Chondrocyte (in vitro differentiated cells): Measurements from ENCODE around the gene ZBTB7A. TPM values are rescaled to one million over a fixed set of nuclear protein-coding genes. Genes with fewer than 3 reads are reported as not detected.

Source experiments
- DNase-seq: peaks from one replicate; pipeline ENCODE4 v3.0.0; 2021; ENCODE audit warnings: mixed read lengths, low spot score
- H3K27ac Mint-ChIP-seq: one replicate; pipeline ENCODE4 v1.8.0; 2021; ENCODE audit warnings: mild to moderate bottlenecking, moderate library complexity, mixed read lengths; ENCODE audit not compliant: unreplicated experiment
- H3K27me3 Mint-ChIP-seq: 2 replicates; pipeline ENCODE4 v1.8.0; 2021; ENCODE audit warnings: low read depth, mixed read lengths
- H3K36me3 Mint-ChIP-seq: 2 replicates; pipeline ENCODE4 v1.8.0; 2021; ENCODE audit warnings: low read depth, mixed read lengths
- H3K4me1 Mint-ChIP-seq: 2 replicates; pipeline ENCODE4 v1.8.0; 2021; ENCODE audit warnings: low read depth, mild to moderate bottlenecking, mixed read lengths
- H3K4me3 Mint-ChIP-seq: one replicate; pipeline ENCODE4 v1.8.0; 2021; ENCODE audit warnings: mild to moderate bottlenecking, moderate library complexity, mixed read lengths; ENCODE audit not compliant: unreplicated experiment
- H3K9me3 Mint-ChIP-seq: 2 replicates; pipeline ENCODE4 v1.8.0; 2021; ENCODE audit warnings: low read depth, mixed read lengths
- CTCF ChIP-seq: fragments of 200-600 bp; sonication (generic); IDR thresholded peaks from 2 replicates; pipeline ENCODE4 v1.5.0; 2021; ENCODE audit warnings: antibody characterized with exemption, mild to moderate bottlenecking, moderate library complexity
- total RNA-seq: library from RNA; stranded (reverse); gene quantifications from 3 replicates; pipeline ENCODE4 v1.2.1, GENCODE V29; 2021

The ZBTB7A gene
- total RNA-seq, 1 donor from 2014 or later, result 29.5 TPM

- Mint-ChIP-seq H3K4me3 (no peak overlapping the region), H3K9me3 (no peaks in the 10 kb centered on the region), H3K4me1 (no peaks in the 10 kb centered on the region), H3K27ac (no peak overlapping the region), H3K27me3 (no peaks in the 10 kb centered on the region), H3K36me3 (peaks cover 3% of the 10 kb centered on the region)
- no peak for TF ChIP-seq CTCF
- no peak for DNase-seq
Observed at GRCh38 chr19:4031420-4031819, 35.3 kb downstream of the ZBTB7A start.

GRCh38 chr19:4030981-4031380 lies 35.7 kb downstream of the ZBTB7A start:
- Mint-ChIP-seq H3K27ac (no peak overlapping the region), H3K36me3 (peaks cover 3% of the 10 kb centered on the region), H3K27me3 (no peaks in the 10 kb centered on the region), H3K4me1 (no peaks in the 10 kb centered on the region), H3K9me3 (no peaks in the 10 kb centered on the region), H3K4me3 (no peak overlapping the region)
- TF ChIP-seq CTCF, result no peak
- DNase-seq, result no peak

- H3K4me3 Mint-ChIP-seq, result no peak overlapping the region
- no peak overlapping the region for H3K27ac Mint-ChIP-seq
- H3K9me3 Mint-ChIP-seq, result no peaks in the 10 kb centered on the region
- no peak for DNase-seq
- no peaks in the 10 kb centered on the region for H3K4me1 Mint-ChIP-seq
- no peak for TF ChIP-seq CTCF
- H3K36me3 Mint-ChIP-seq, result peaks cover 4% of the 10 kb centered on the region
- H3K27me3 Mint-ChIP-seq, result no peaks in the 10 kb centered on the region
Observed at GRCh38 chr19:4030552-4030951, 36.1 kb downstream of the ZBTB7A start.

- no peak for TF ChIP-seq CTCF
- no peak overlapping the region for H3K27ac Mint-ChIP-seq
- DNase-seq, result no peak
- no peak overlapping the region for H3K4me3 Mint-ChIP-seq
- no peaks in the 10 kb centered on the region for H3K27me3 Mint-ChIP-seq
- peaks cover 5% of the 10 kb centered on the region for H3K36me3 Mint-ChIP-seq
- no peaks in the 10 kb centered on the region for H3K9me3 Mint-ChIP-seq
- H3K4me1 Mint-ChIP-seq, result no peaks in the 10 kb centered on the region
Observed at GRCh38 chr19:4029247-4029614, 37.5 kb downstream of the ZBTB7A start.

- Mint-ChIP-seq H3K4me3 (no peak overlapping the region), H3K4me1 (no peaks in the 10 kb centered on the region), H3K27ac (no peak overlapping the region), H3K9me3 (no peaks in the 10 kb centered on the region), H3K36me3 (peaks cover 5% of the 10 kb centered on the region), H3K27me3 (no peaks in the 10 kb centered on the region)
- DNase-seq, result peak; percentile 89
- no peak for TF ChIP-seq CTCF
Observed at GRCh38 chr19:4028334-4029246, 38.1 kb downstream of the ZBTB7A start.
